GM12878 (cell line): ENCODE measurements around the gene FOXB1. TPM values are rescaled to one million over a fixed set of nuclear protein-coding genes. Genes with fewer than 3 reads are reported as not detected.

ENCODE experiments used
- ATAC-seq: fragments of 200-7000 bp; cut with Tn5 transposase; 3 replicates; pipeline ENCODE4 v1.9.1; 2020; ENCODE audit warnings: mild to moderate bottlenecking, moderate library complexity
- BruUV-seq: library from RNA; stranded (reverse); fragments of 400-500 nt; replicated peaks from 2 replicates; lab custom pipeline; 2021; lab: Mats Ljungman, UMichigan
- CTCF ChIA-PET: fragments of 300-600 bp; sonication (Branson Sonifier 250); formaldehyde crosslinking; extraction: SDS; loops from one replicate; lab custom pipeline; 2021; ENCODE audit warnings: inconsistent platforms; lab: Yijun Ruan, JAX
- POLR2A ChIA-PET: fragments of 350-600 bp; formaldehyde crosslinking; extraction: SDS; loops from one replicate; lab custom pipeline; 2021; ENCODE audit warnings: inconsistent platforms; lab: Charles Lee
- RAD21 ChIA-PET: fragments of 300-600 bp; sonication (Branson Sonifier 250); formaldehyde crosslinking; loops from one replicate; lab custom pipeline; 2023; ENCODE audit warnings: antibody characterized with exemption; ENCODE audit not compliant: unreplicated experiment; lab: Charles Lee
- SMC1A ChIA-PET: fragments of 300-600 bp; sonication (Branson Sonifier 250); formaldehyde crosslinking; loops from one replicate; lab custom pipeline; 2023; ENCODE audit not compliant: unreplicated experiment, uncharacterized antibody; lab: Charles Lee
- DNase-seq: peaks from one replicate; pipeline ENCODE4 v3.0.0-alpha.2; 2011; ENCODE audit warnings: low read depth, low spot score
- FAIRE-seq: peaks from 3 replicates; lab custom pipeline; 2011; peaks lifted over from hg19 to GRCh38; lab: Jason Lieb, UNC
- H2AFZ ChIP-seq: 2 replicates; pipeline ENCODE4 v1.6.0; 2011; ENCODE audit warnings: low read depth, low read length, control low read depth; ENCODE audit not compliant: control insufficient read depth
- H3K27ac ChIP-seq: 2 replicates; pipeline ENCODE4 v1.5.1; 2011; ENCODE audit warnings: control low read depth; ENCODE audit not compliant: control insufficient read depth, insufficient read depth
- H3K27me3 ChIP-seq, 2 experiments: replicated peaks in 1 of 2; 2 replicates each; pipeline versions ENCODE4 v1.6.0 to v1.6.1; 2011; ENCODE audit warnings: low read length in 1 of 2; ENCODE audit not compliant: control insufficient read depth in 2 of 2, insufficient read depth in 2 of 2
- H3K36me3 ChIP-seq, 2 experiments: 2 replicates each; pipeline ENCODE4 v1.5.1; 2011; ENCODE audit warnings: low read length in 1 of 2; ENCODE audit not compliant: control insufficient read depth in 2 of 2, insufficient read depth in 2 of 2
- H3K4me1 ChIP-seq: 2 replicates; pipeline ENCODE4 v1.6.1; 2011; ENCODE audit warnings: mild to moderate bottlenecking, low read length, moderate library complexity, mixed read lengths; ENCODE audit not compliant: control insufficient read depth, insufficient read depth
- H3K4me2 ChIP-seq: 2 replicates; pipeline ENCODE4 v1.6.0; 2011; ENCODE audit warnings: control low read depth; ENCODE audit not compliant: control insufficient read depth, insufficient read depth
- H3K4me3 ChIP-seq: fragments of 200-600 bp; sonication (generic); 2 replicates; pipeline ENCODE4 v1.5.1; 2016
- H3K79me2 ChIP-seq: 2 replicates; pipeline ENCODE4 v1.6.0; 2011; ENCODE audit warnings: low read length; ENCODE audit not compliant: control insufficient read depth, insufficient read depth
- H3K9ac ChIP-seq: 2 replicates; pipeline ENCODE4 v1.8.0; 2011; ENCODE audit warnings: low read length, control low read depth, mixed read lengths; ENCODE audit not compliant: control insufficient read depth, insufficient read depth
- H3K9me3 ChIP-seq: replicated peaks from 3 replicates; pipeline ENCODE4 v1.5.1; 2011; ENCODE audit warnings: mild to moderate bottlenecking, low read length; ENCODE audit not compliant: control insufficient read depth, insufficient read depth
- H4K20me1 ChIP-seq: 2 replicates; pipeline ENCODE4 v1.6.0; 2011; ENCODE audit not compliant: control insufficient read depth, insufficient read depth
- CBX5 ChIP-seq: sonication (generic); IDR thresholded peaks from 2 replicates; pipeline ENCODE4 v1.6.1; 2016; ENCODE audit warnings: low read depth, moderate library complexity, mild to moderate bottlenecking, inconsistent platforms
- EED ChIP-seq: sonication (generic); IDR thresholded peaks from 2 replicates; pipeline ENCODE4 v1.6.1; 2016; ENCODE audit warnings: antibody characterized with exemption, low read depth
- POLR2AphosphoS5 ChIP-seq: IDR thresholded peaks from 2 replicates; pipeline ENCODE4 v1.6.1; 2011; ENCODE audit warnings: mild to moderate bottlenecking, low read length, inconsistent platforms
- RELA ChIP-seq: fragments of 450-650 bp; IDR thresholded peaks from 2 replicates; pipeline ENCODE4 v1.8.0; 2014; ENCODE audit warnings: borderline replicate concordance; ENCODE audit not compliant: partially characterized antibody
- SKIL ChIP-seq: fragments of 450-650 bp; IDR thresholded peaks from 2 replicates; pipeline ENCODE4 v1.6.1; 2017; ENCODE audit warnings: mild to moderate bottlenecking, low read depth, inconsistent platforms; ENCODE audit not compliant: poor library complexity, severe bottlenecking
- SMAD1 ChIP-seq: fragments of 450-650 bp; IDR thresholded peaks from 2 replicates; pipeline ENCODE4 v1.6.1; 2018; ENCODE audit warnings: mild to moderate bottlenecking, low read depth; ENCODE audit not compliant: partially characterized antibody
- SMARCA5 ChIP-seq: fragments of 450-650 bp; IDR thresholded peaks from 2 replicates; pipeline ENCODE4 v1.6.1; 2017; ENCODE audit warnings: mild to moderate bottlenecking
- SP1 ChIP-seq: IDR thresholded peaks from one replicate; pipeline ENCODE4 v1.6.1; 2011; ENCODE audit warnings: low read depth, low read length
- STAT1 ChIP-seq: fragments of 450-650 bp; conservative IDR thresholded peaks from 2 replicates; pipeline ENCODE4 v1.6.1; 2014; ENCODE audit warnings: antibody characterized with exemption, mild to moderate bottlenecking
- WGBS: methylation state at CpG from one replicate; pipeline ENCODE4 v1.1.6; 2016; ENCODE audit warnings: low lambda C conversion rate; ENCODE audit not compliant: insufficient replicate concordance, insufficient coverage; ENCODE audit errors: missing lambda C conversion rate; 5-methylcytosine and 5-hydroxymethylcytosine counted together
- in situ Hi-C: fragments of 300-500 bp; cut with MboI; formaldehyde crosslinking; loops from 9 replicates; pipeline ENCODE4 v1.14.3; 2018; ENCODE audit warnings: mixed read lengths
- intact Hi-C: fragments of 100-400 bp; cut with micrococcal nuclease; formaldehyde crosslinking; loops from one replicate; pipeline ENCODE4 v1.14.2; 2022; ENCODE audit not compliant: unreplicated experiment
- polyA plus RNA-seq, 11 experiments: library from polyadenylated mRNA; depleted of rRNA in 4 of 11; unstranded in 6 of 11; stranded (reverse) in 5 of 11; fragments of >200 nt; fragmentation: Nextera tagmentation in 4 of 11; fragmentation: Illumina TruSeq in 1 of 11; extraction: Ambion mirVana in 4 of 11; extraction: Trizol in 1 of 11; gene quantifications; 1 replicate in 1 of 11; 2 replicates in 10 of 11; pipeline versions ENCODE4 v1.2.1 to v1.2.3, GENCODE V29; 2011 to 2016; ENCODE audit warnings: inconsistent platforms in 2 of 11, missing spikeins in 2 of 11, low read depth in 1 of 11
- total RNA-seq, 4 experiments: library from RNA; depleted of rRNA in 3 of 4; stranded (reverse); fragments of >200 nt in 3 of 4; fragmentation: Illumina TruSeq in 1 of 4; extraction: Trizol in 1 of 4; gene quantifications; 2 replicates each; pipeline versions ENCODE4 v1.2.1 to v1.2.3, GENCODE V29; 2013 to 2021
- TF ChIP-seq, protein P1 (sequence below): fragments of 150-350 bp; IDR thresholded peaks from 2 replicates; pipeline ENCODE4 v1.6.1; 2014; ENCODE audit warnings: mild to moderate bottlenecking, low read depth, low read length
- TF ChIP-seq, protein P2 (sequence below): fragments of 450-650 bp; formaldehyde crosslinking; IDR thresholded peaks from 2 replicates; pipeline ENCODE4 v1.5.0; 2022; ENCODE audit warnings: mild to moderate bottlenecking, missing genetic modification characterization
- TF ChIP-seq, protein P3 (sequence below): fragments of 450-650 bp; formaldehyde crosslinking; IDR thresholded peaks from 2 replicates; pipeline ENCODE4 v1.4.0; 2022; ENCODE audit warnings: mild to moderate bottlenecking, moderate library complexity

Gene FOXB1
- total and polyA plus RNA-seq, 10 of the 15 experiments (the other 5 are each of a cell fraction or from before 2014, with no cell fraction given), result not detected

DNA sequence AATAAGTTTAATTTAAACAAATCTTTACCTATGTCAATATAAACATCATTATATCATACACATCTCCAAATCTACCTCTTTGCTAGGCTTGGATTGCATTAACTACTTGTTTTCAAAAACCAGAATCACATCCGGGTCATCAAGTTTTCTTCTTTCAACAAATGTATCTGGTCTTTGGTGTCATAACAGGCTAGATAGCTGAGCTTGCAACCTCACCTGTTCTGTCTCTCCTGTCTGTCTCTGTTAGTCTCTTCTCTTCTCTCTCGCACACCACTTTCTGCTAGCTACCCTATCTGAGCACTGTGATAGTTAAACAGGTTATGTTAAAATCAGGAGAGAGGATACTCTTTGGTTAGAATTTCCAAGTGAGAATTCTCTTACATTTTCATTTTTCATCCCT, 6.7 kb downstream of the FOXB1 start:
- ATAC-seq, result no peak
- TF ChIP-seq SMAD1 (no peak), SP1 (no peak), POLR2AphosphoS5 (no peak), RELA (no peak), CBX5 (no peak), EED (no peak), SMARCA5 (no peak), SKIL (no peak), STAT1 (no peak)
- TF ChIP-seq, protein P1, sequence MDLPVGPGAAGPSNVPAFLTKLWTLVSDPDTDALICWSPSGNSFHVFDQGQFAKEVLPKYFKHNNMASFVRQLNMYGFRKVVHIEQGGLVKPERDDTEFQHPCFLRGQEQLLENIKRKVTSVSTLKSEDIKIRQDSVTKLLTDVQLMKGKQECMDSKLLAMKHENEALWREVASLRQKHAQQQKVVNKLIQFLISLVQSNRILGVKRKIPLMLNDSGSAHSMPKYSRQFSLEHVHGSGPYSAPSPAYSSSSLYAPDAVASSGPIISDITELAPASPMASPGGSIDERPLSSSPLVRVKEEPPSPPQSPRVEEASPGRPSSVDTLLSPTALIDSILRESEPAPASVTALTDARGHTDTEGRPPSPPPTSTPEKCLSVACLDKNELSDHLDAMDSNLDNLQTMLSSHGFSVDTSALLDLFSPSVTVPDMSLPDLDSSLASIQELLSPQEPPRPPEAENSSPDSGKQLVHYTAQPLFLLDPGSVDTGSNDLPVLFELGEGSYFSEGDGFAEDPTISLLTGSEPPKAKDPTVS, result no peak
- TF ChIP-seq, protein P2, sequence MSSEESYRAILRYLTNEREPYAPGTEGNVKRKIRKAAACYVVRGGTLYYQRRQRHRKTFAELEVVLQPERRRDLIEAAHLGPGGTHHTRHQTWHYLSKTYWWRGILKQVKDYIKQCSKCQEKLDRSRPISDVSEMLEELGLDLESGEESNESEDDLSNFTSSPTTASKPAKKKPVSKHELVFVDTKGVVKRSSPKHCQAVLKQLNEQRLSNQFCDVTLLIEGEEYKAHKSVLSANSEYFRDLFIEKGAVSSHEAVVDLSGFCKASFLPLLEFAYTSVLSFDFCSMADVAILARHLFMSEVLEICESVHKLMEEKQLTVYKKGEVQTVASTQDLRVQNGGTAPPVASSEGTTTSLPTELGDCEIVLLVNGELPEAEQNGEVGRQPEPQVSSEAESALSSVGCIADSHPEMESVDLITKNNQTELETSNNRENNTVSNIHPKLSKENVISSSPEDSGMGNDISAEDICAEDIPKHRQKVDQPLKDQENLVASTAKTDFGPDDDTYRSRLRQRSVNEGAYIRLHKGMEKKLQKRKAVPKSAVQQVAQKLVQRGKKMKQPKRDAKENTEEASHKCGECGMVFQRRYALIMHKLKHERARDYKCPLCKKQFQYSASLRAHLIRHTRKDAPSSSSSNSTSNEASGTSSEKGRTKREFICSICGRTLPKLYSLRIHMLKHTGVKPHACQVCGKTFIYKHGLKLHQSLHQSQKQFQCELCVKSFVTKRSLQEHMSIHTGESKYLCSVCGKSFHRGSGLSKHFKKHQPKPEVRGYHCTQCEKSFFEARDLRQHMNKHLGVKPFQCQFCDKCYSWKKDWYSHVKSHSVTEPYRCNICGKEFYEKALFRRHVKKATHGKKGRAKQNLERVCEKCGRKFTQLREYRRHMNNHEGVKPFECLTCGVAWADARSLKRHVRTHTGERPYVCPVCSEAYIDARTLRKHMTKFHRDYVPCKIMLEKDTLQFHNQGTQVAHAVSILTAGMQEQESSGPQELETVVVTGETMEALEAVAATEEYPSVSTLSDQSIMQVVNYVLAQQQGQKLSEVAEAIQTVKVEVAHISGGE (CRISPR knock-in tag), result no peak
- TF ChIP-seq, protein P3, sequence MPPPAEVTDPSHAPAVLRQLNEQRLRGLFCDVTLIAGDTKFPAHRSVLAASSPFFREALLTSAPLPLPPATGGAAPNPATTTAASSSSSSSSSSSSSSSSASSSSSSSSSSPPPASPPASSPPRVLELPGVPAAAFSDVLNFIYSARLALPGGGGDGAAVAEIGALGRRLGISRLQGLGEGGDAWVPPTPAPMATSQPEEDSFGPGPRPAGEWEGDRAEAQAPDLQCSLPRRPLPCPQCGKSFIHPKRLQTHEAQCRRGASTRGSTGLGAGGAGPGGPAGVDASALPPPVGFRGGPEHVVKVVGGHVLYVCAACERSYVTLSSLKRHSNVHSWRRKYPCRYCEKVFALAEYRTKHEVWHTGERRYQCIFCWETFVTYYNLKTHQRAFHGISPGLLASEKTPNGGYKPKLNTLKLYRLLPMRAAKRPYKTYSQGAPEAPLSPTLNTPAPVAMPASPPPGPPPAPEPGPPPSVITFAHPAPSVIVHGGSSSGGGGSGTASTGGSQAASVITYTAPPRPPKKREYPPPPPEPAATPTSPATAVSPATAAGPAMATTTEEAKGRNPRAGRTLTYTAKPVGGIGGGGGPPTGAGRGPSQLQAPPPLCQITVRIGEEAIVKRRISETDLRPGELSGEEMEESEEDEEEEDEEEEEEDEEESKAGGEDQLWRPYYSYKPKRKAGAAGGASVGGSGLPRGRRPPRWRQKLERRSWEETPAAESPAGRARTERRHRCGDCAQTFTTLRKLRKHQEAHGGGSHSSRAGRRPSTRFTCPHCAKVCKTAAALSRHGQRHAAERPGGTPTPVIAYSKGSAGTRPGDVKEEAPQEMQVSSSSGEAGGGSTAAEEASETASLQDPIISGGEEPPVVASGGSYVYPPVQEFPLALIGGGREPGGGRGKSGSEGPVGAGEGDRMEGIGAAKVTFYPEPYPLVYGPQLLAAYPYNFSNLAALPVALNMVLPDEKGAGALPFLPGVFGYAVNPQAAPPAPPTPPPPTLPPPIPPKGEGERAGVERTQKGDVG (CRISPR knock-in tag), result no peak
- no peak overlapping the region for H3K4me2 ChIP-seq
- H3K27me3 ChIP-seq, result peaks cover under 1 to 10% of the 10 kb centered on the region in 2 experiments; a peak in 3 of 4 replicates
- H3K9ac ChIP-seq, result no peak overlapping the region
- CTCF ChIA-PET, result no interaction called here
- no peaks in the 10 kb centered on the region; the same call in 1 of the 2 replicates for H3K4me1 ChIP-seq
- SMC1A ChIA-PET, result interaction anchor here (0.6 kb wide), 1 partner anchor 638 kb away, joined by 3 read pairs; the partner anchor contains the start of gene MYO1E
- WGBS, result 63% methylated on average over 2 of the region's 2 CpGs
- H2AFZ ChIP-seq, result no peak overlapping the region
- no peak overlapping the region for H3K27ac ChIP-seq
- H3K4me3 ChIP-seq, result no peak overlapping the region
- no peaks in the 10 kb centered on the region for H4K20me1 ChIP-seq
- no peaks in the 10 kb centered on the region for H3K36me3 ChIP-seq
- RAD21 ChIA-PET, result no interaction called here
- intact Hi-C loops, result no loop called here
- in situ Hi-C loops, result no loop called here
- DNase-seq, result no peak
- no peaks in the 10 kb centered on the region for H3K79me2 ChIP-seq
- BruUV-seq, result no TSS peak
- POLR2A ChIA-PET, result no interaction called here
- H3K9me3 ChIP-seq, result no peaks in the 10 kb centered on the region
- FAIRE-seq, result no peak
